Measurements from ENCODE around the gene DIP2A.
"Not testable (repeated sequence)": the region's sequence is repeated elsewhere in the genome, so short reads cannot be mapped to it uniquely, and the experiment has no call there.

DIP2A gene

GRCh38 chr21:46509741-46510502, 51.2 kb downstream of the DIP2A start:
- DNase-seq (ENCODE audit: low read depth in 1 of 2, low spot score in 1 of 2), result no peak
- in situ Hi-C loops (cut with HindIII; ENCODE audit: low pct_unique_long_range_greater_than_20kb, low sequenced_read_pairs), result no loop called here
- TF ChIP-seq JUND (IDR thresholded peaks at IDR 0.05; ENCODE audit: low read depth), result no peak

- DNase-seq (ENCODE audit: low read depth in 1 of 2, low spot score in 1 of 2), result no peak
- in situ Hi-C loops (cut with HindIII; ENCODE audit: low pct_unique_long_range_greater_than_20kb, low sequenced_read_pairs), result no loop called here
These were observed 56.4 kb downstream of the DIP2A start for GRCh38 chr21:46515109-46515508.

DNA sequence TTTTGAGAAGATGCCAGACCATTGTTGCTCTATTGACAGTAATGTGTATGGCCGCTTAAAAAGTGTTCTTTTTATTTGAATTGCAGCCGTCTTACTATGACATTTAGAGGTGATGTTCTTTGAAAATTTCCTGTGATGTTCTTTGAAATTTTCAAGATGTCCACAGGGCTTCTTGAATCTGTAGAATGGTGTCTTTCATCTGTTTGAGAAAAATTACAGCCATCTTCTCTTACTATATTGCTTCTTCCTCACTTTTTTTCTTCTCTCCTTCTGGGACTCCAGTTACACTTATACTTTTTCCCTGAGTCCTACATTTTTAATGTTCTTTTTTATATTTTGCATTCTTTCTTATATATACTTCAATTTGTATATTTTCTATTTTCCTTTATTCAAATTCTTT, 57.4 kb downstream of the DIP2A start:
- no peak for TF ChIP-seq JUND (IDR thresholded peaks at IDR 0.05; ENCODE audit: low read depth)
- in situ Hi-C loops (cut with HindIII; ENCODE audit: low pct_unique_long_range_greater_than_20kb, low sequenced_read_pairs), result no loop called here
- no peak for DNase-seq (ENCODE audit: low read depth in 1 of 2, low spot score in 1 of 2)

More at GRCh38 chr21:46515109-46515508, 56.4 kb downstream of the DIP2A start:
- TF ChIP-seq JUND (IDR thresholded peaks at IDR 0.05; ENCODE audit: low read depth), result no peak

DNA sequence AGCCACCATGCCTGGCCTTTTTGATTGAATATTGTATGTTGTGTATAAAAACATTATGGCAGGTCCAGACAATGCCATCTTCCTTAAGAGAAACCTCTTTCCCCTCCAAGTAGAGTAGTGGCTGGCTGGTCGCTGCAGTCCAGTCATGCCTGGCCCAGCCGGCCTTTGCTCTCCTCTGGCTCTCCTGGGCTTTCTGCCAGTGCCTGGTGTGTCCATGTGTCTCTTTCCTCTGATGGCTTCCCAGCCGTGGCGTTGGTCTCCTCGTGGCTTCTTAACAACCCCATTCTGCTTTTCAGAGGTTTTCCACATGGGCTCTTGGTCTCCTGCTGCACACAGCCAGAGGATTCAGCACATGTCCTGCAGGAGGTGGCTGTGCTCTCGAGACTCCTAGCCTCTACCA, 58.7 kb downstream of the DIP2A start:
- in situ Hi-C loops (cut with HindIII; ENCODE audit: low pct_unique_long_range_greater_than_20kb, low sequenced_read_pairs), result no loop called here

GRCh38 chr21:46518983-46519583, 60.4 kb downstream of the DIP2A start:
- DNase-seq (ENCODE audit: low read depth in 1 of 2, low spot score in 1 of 2), result no peak
- TF ChIP-seq JUND (IDR thresholded peaks at IDR 0.05; ENCODE audit: low read depth), result no peak
- in situ Hi-C loops (cut with HindIII; ENCODE audit: low pct_unique_long_range_greater_than_20kb, low sequenced_read_pairs), result no loop called here

More for the DNA sequence above, 58.7 kb downstream of the DIP2A start:
- no peak for TF ChIP-seq JUND (IDR thresholded peaks at IDR 0.05; ENCODE audit: low read depth)
- no peak for DNase-seq (ENCODE audit: low read depth in 1 of 2, low spot score in 1 of 2)

- DNase-seq (ENCODE audit: low read depth in 1 of 2, low spot score in 1 of 2); in situ Hi-C loops (cut with HindIII; ENCODE audit: low pct_unique_long_range_greater_than_20kb, low sequenced_read_pairs): not testable (repeated sequence)
These were observed 68.7 kb downstream of the DIP2A start for GRCh38 chr21:46527393-46527792.

DNA sequence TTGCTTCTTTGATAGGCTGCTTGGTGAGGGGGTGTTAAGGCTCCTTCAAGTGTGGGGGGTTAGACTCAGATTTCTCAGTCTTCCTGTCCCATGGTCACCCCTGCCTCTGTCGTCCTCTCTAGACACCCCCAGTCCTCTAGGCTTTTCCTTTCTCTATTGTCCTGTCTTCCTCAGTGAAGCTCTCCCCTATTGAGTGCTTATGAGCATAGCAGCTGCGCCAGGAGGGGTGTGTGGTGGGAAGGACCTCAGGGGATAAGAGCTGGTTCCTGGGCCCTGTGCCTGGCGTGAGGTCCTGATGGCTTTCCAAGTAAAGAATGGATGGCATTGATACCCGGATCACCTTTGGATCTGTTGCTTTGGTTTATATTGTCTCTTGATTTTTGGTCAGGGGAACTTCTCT, 69.1 kb downstream of the DIP2A start:
- DNase-seq (ENCODE audit: low read depth in 1 of 2, low spot score in 1 of 2), result no peak
- TF ChIP-seq JUND (IDR thresholded peaks at IDR 0.05; ENCODE audit: low read depth), result no peak
- in situ Hi-C loops (cut with HindIII; ENCODE audit: low pct_unique_long_range_greater_than_20kb, low sequenced_read_pairs), result no loop called here

- TF ChIP-seq JUND (IDR thresholded peaks at IDR 0.05; ENCODE audit: low read depth), result no peak
- DNase-seq (ENCODE audit: low read depth in 1 of 2, low spot score in 1 of 2), result no peak
These were observed 73.4 kb downstream of the DIP2A start for GRCh38 chr21:46532080-46532479.

GRCh38 chr21:46537026-46537425, 78.3 kb downstream of the DIP2A start:
- in situ Hi-C loops (cut with HindIII; ENCODE audit: low pct_unique_long_range_greater_than_20kb, low sequenced_read_pairs), result no loop called here
- no peak for DNase-seq (ENCODE audit: low read depth in 1 of 2, low spot score in 1 of 2)

More at GRCh38 chr21:46532080-46532479, 73.4 kb downstream of the DIP2A start:
- in situ Hi-C loops (cut with HindIII; ENCODE audit: low pct_unique_long_range_greater_than_20kb, low sequenced_read_pairs), result no loop called here

GRCh38 chr21:46538262-46538661, 79.6 kb downstream of the DIP2A start:
- TF ChIP-seq JUND (IDR thresholded peaks at IDR 0.05; ENCODE audit: low read depth), result no peak
- in situ Hi-C loops (cut with HindIII; ENCODE audit: low pct_unique_long_range_greater_than_20kb, low sequenced_read_pairs), result no loop called here
- DNase-seq (ENCODE audit: low read depth in 1 of 2, low spot score in 1 of 2), result no peak

More at GRCh38 chr21:46537026-46537425, 78.3 kb downstream of the DIP2A start:
- TF ChIP-seq JUND (IDR thresholded peaks at IDR 0.05; ENCODE audit: low read depth), result no peak

- in situ Hi-C loops (cut with HindIII; ENCODE audit: low pct_unique_long_range_greater_than_20kb, low sequenced_read_pairs), result no loop called here
- TF ChIP-seq JUND (IDR thresholded peaks at IDR 0.05; ENCODE audit: low read depth), result no peak
- no peak for DNase-seq (ENCODE audit: low read depth in 1 of 2, low spot score in 1 of 2)
These were observed 80.4 kb downstream of the DIP2A start for GRCh38 chr21:46538851-46539666.

- in situ Hi-C loops (cut with HindIII; ENCODE audit: low pct_unique_long_range_greater_than_20kb, low sequenced_read_pairs), result no loop called here
- DNase-seq (ENCODE audit: low read depth in 1 of 2, low spot score in 1 of 2), result no peak
- TF ChIP-seq JUND (IDR thresholded peaks at IDR 0.05; ENCODE audit: low read depth), result no peak
These were observed 81.5 kb downstream of the DIP2A start for GRCh38 chr21:46540087-46540710.
